ENCODE measurements around the gene CARD11. TPM values are rescaled to one million over a fixed set of nuclear protein-coding genes. Genes with fewer than 3 reads are reported as not detected.
A peak's percentile ranks its signal among the peaks of the same experiment; 100 is the strongest.

Gene CARD11
- total RNA-seq, 5 donors from 2014 or later (not counting 1 experiment from before 2014, with no cell fraction given) = 105 to 142 (median 132) TPM

DNA sequence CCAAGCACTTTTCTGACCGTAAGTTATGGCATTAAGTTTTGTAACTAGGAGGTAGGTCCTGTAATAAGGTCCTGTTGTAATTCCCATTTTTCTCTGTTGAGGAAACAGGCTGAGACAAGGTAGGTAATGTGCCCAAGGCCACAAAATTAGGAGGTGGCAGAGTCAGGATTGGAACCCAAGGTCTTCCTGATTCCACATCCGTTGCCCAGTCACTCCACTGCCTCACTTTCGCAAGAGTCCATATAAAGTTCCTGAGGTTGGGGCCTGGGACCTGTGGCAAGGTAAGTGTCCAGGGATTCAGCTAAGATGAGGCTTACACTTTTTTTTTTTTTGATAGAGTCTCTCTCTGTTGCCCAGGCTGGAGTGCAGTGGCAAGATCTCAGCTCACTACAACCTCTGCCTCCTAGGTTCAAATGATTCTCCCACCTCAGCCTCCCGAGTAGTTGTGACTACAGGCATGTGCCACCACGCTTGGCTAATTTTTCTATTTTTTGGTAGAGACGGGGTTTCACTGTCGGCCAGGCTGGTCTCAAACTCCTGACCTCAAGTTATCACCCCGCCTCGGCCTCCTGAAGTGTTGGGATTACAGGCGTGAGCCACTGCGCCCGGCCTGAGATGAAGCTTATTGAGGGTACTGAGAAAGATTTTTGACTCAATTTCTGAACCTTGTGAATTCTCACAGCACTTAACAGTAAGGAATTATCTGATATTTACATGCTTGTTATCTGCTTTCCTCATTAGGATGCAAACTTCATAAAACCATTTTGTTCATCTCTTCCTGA is 179.3 kb downstream of the CARD11 start:
- DNase-seq = no peak

GRCh38 chr7:2863461-2864066 is 180.1 kb downstream of the CARD11 start:
- H3K27me3 ChIP-seq (replicated peaks in 1 of 2; ENCODE audit: control insufficient read depth in 2 of 2, extremely low read depth in 1 of 2, insufficient read depth in 2 of 2, low read length in 1 of 2) = peaks cover 0 to 4% of the 10 kb centered on the region in 2 experiments
- H3K27ac Mint-ChIP-seq = peak overlapping the region; percentile 92 to 93
- ChIA-PET POLR2A (interaction anchor here in 1 of 2 donors (0.5 to 0.6 kb wide), 2 partner anchors 51 to 291 kb away, joined by 3 to 4 read pairs; no protein-coding TSS in a partner anchor), CTCF (interaction anchor here (0.7 to 1.0 kb wide), 3 partner anchors 12 to 928 kb away, joined by 3 to 5 read pairs (median 3); no protein-coding TSS in a partner anchor)
- no peaks in the 10 kb centered on the region for H3K9me3 Mint-ChIP-seq
- no peaks in the 10 kb centered on the region for H3K27me3 Mint-ChIP-seq
- ATAC-seq (replicated peaks in 1 of 4) (peak; percentile 84 to 97 (median 94)), DNase-seq (peak; percentile 21 to 79 (median 44))
- H3K36me3 Mint-ChIP-seq = peaks cover 6% of the 10 kb centered on the region
- 0% methylated on average over 11 of the region's 18 CpGs for WGBS (ENCODE audit: insufficient coverage)
- no peaks in the 10 kb centered on the region for H3K9me3 ChIP-seq
- H3K4me1 ChIP-seq (ENCODE audit: control insufficient read depth in 1 of 2, extremely low read depth in 1 of 2, insufficient read depth in 2 of 2, low read length in 2 of 2) = peaks cover 12 to 33% of the 10 kb centered on the region in 2 experiments
- no peaks in the 10 kb centered on the region for H3K36me3 ChIP-seq (ENCODE audit: control insufficient read depth in 2 of 2, extremely low read depth in 1 of 2, insufficient read depth in 1 of 2, low read length in 1 of 2)
- H3K4me3 Mint-ChIP-seq = peak overlapping the region; percentile 52 to 68 (median 59)
- peak overlapping the region; percentile 69 for H3K27ac ChIP-seq (ENCODE audit: low read length)
- H3K4me3 ChIP-seq (ENCODE audit: control insufficient read depth in 1 of 2, extremely low read depth in 1 of 2, low read length in 1 of 2) = peak overlapping the region; percentile 20 to 40
- H3K4me1 Mint-ChIP-seq = peaks cover 23 to 30% (median 27%) of the 10 kb centered on the region in 3 donors

More for the DNA sequence above, 179.3 kb downstream of the CARD11 start:
- Mint-ChIP-seq H3K27me3 (no peaks in the 10 kb centered on the region), H3K27ac (peak overlapping the region; percentile 92 to 93), H3K4me1 (peaks cover 30 to 37% (median 30%) of the 10 kb centered on the region in 3 donors), H3K9me3 (no peaks in the 10 kb centered on the region), H3K4me3 (peak overlapping the region in 2 of 3 donors; percentile 52 to 68), H3K36me3 (peaks cover 6% of the 10 kb centered on the region)
- H3K27ac ChIP-seq (ENCODE audit: low read length) = peak overlapping the region; percentile 69
- H3K4me3 ChIP-seq (ENCODE audit: control insufficient read depth in 1 of 2, extremely low read depth in 1 of 2, low read length in 1 of 2) = no peak overlapping the region
- ATAC-seq (replicated peaks in 1 of 4) = no peak
- H3K4me1 ChIP-seq (ENCODE audit: control insufficient read depth in 1 of 2, extremely low read depth in 1 of 2, insufficient read depth in 2 of 2, low read length in 2 of 2) = peaks cover 12 to 38% of the 10 kb centered on the region in 2 experiments
- H3K36me3 ChIP-seq (ENCODE audit: control insufficient read depth in 2 of 2, extremely low read depth in 1 of 2, insufficient read depth in 1 of 2, low read length in 1 of 2) = no peaks in the 10 kb centered on the region
- peaks cover 0 to 4% of the 10 kb centered on the region in 2 experiments for H3K27me3 ChIP-seq (replicated peaks in 1 of 2; ENCODE audit: control insufficient read depth in 2 of 2, extremely low read depth in 1 of 2, insufficient read depth in 2 of 2, low read length in 1 of 2)
- POLR2A ChIA-PET = interaction anchor here in 1 of 2 donors (0.6 kb wide), 1 partner anchor 50 kb away, joined by 4 read pairs; no protein-coding TSS in a partner anchor
- CTCF ChIA-PET = interaction anchor here (0.5 to 1.0 kb wide), 10 partner anchors 11 to 927 kb away, joined by 3 to 9 read pairs (median 3); no protein-coding TSS in a partner anchor
- H3K9me3 ChIP-seq = no peaks in the 10 kb centered on the region
- WGBS (ENCODE audit: insufficient coverage) = 80% methylated on average over 1 of the region's 12 CpGs

DNA sequence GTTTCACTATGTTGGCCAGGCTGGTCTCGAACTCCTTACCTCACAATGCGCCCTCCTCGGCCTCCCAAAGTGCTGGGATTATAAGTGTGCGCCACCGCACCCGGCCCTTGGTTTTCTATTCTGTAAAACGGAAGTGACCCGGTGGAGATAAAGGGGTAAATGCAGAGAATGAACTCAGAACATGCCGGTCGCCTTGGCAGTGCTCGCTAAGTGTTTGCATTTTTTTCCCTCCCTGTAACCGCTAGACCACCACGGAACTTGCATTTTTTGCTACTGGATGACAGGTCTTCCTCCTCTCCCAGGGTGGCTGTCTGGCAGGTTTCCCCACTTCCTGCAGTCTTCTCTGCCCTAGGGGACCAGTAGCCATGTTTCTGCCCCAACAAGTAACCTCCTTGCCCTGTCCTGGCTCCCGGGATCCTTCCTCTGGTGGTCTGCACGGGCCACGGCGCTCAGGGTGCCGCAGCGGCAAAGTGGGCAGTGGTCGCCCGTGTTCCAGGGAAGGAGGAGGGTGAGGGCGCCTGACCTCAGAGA is 180.8 kb downstream of the CARD11 start:
- DNase-seq = peak in 7 of 35 experiments; percentile 14 to 61 (median 26)
- Mint-ChIP-seq H3K36me3 (peaks cover 6% of the 10 kb centered on the region), H3K27ac (peak overlapping the region; percentile 92 to 93), H3K4me1 (peaks cover 23 to 30% (median 27%) of the 10 kb centered on the region in 3 donors), H3K4me3 (peak overlapping the region; percentile 52 to 68 (median 59)), H3K27me3 (no peaks in the 10 kb centered on the region), H3K9me3 (no peaks in the 10 kb centered on the region)
- CTCF ChIA-PET = interaction anchor here in 1 of 2 donors (0.6 kb wide), 1 partner anchor 1494 kb away, joined by 3 read pairs; no protein-coding TSS in a partner anchor
- H3K4me3 ChIP-seq (ENCODE audit: control insufficient read depth in 1 of 2, extremely low read depth in 1 of 2, low read length in 1 of 2) = no peak overlapping the region
- peak in 2 of 4 experiments; percentile 15 to 40 for ATAC-seq (replicated peaks in 1 of 4)
- 92% methylated on average over 18 of the region's 22 CpGs for WGBS (ENCODE audit: insufficient coverage)
- no peaks in the 10 kb centered on the region for H3K36me3 ChIP-seq (ENCODE audit: control insufficient read depth in 2 of 2, extremely low read depth in 1 of 2, insufficient read depth in 1 of 2, low read length in 1 of 2)
- H3K27ac ChIP-seq (ENCODE audit: low read length) = peak overlapping the region; percentile 69
- POLR2A ChIA-PET = no interaction called here
- H3K4me1 ChIP-seq (ENCODE audit: control insufficient read depth in 1 of 2, extremely low read depth in 1 of 2, insufficient read depth in 2 of 2, low read length in 2 of 2) = peaks cover 12 to 33% of the 10 kb centered on the region in 2 experiments
- H3K9me3 ChIP-seq = no peaks in the 10 kb centered on the region
- peaks cover 0 to 4% of the 10 kb centered on the region in 2 experiments for H3K27me3 ChIP-seq (replicated peaks in 1 of 2; ENCODE audit: control insufficient read depth in 2 of 2, extremely low read depth in 1 of 2, insufficient read depth in 2 of 2, low read length in 1 of 2)

- ChIA-PET CTCF (interaction anchor here in 1 of 2 donors (0.7 kb wide), 2 partner anchors 259 to 549 kb away, joined by 3 to 4 read pairs; no protein-coding TSS in a partner anchor), POLR2A (no interaction called here)
- no peaks in the 10 kb centered on the region for H3K9me3 ChIP-seq
- Mint-ChIP-seq H3K27me3 (no peaks in the 10 kb centered on the region), H3K36me3 (peaks cover 6% of the 10 kb centered on the region), H3K4me1 (peaks cover 23 to 30% (median 27%) of the 10 kb centered on the region in 3 donors), H3K4me3 (no peak overlapping the region), H3K27ac (no peak overlapping the region), H3K9me3 (no peaks in the 10 kb centered on the region)
- DNase-seq (no peak), ATAC-seq (replicated peaks in 1 of 4) (no peak)
- H3K36me3 ChIP-seq (ENCODE audit: control insufficient read depth in 2 of 2, extremely low read depth in 1 of 2, insufficient read depth in 1 of 2, low read length in 1 of 2) = no peaks in the 10 kb centered on the region
- H3K4me3 ChIP-seq (ENCODE audit: control insufficient read depth in 1 of 2, extremely low read depth in 1 of 2, low read length in 1 of 2) = no peak overlapping the region
- WGBS (ENCODE audit: insufficient coverage) = no CpG with 5 or more reads among the region's 4 CpGs
- peaks cover 12 to 33% of the 10 kb centered on the region in 2 experiments for H3K4me1 ChIP-seq (ENCODE audit: control insufficient read depth in 1 of 2, extremely low read depth in 1 of 2, insufficient read depth in 2 of 2, low read length in 2 of 2)
- peaks cover 0 to 4% of the 10 kb centered on the region in 2 experiments for H3K27me3 ChIP-seq (replicated peaks in 1 of 2; ENCODE audit: control insufficient read depth in 2 of 2, extremely low read depth in 1 of 2, insufficient read depth in 2 of 2, low read length in 1 of 2)
- H3K27ac ChIP-seq (ENCODE audit: low read length) = no peak overlapping the region
These were observed 182.2 kb downstream of the CARD11 start for GRCh38 chr7:2861509-2861908.

- no peak overlapping the region for H3K4me3 Mint-ChIP-seq
- ATAC-seq (replicated peaks in 1 of 4) (no peak), DNase-seq (no peak)
- H3K4me1 Mint-ChIP-seq = peaks cover 23 to 30% (median 27%) of the 10 kb centered on the region in 3 donors
- H3K27ac Mint-ChIP-seq = no peak overlapping the region
- no peaks in the 10 kb centered on the region for H3K27me3 Mint-ChIP-seq
- Histone ChIP-seq H3K4me3 (ENCODE audit: control insufficient read depth in 1 of 2, extremely low read depth in 1 of 2, low read length in 1 of 2) (no peak overlapping the region), H3K27me3 (replicated peaks in 1 of 2; ENCODE audit: control insufficient read depth in 2 of 2, extremely low read depth in 1 of 2, insufficient read depth in 2 of 2, low read length in 1 of 2) (peaks cover 0 to 4% of the 10 kb centered on the region in 2 experiments), H3K9me3 (no peaks in the 10 kb centered on the region), H3K4me1 (ENCODE audit: control insufficient read depth in 1 of 2, extremely low read depth in 1 of 2, insufficient read depth in 2 of 2, low read length in 2 of 2) (peaks cover 12 to 33% of the 10 kb centered on the region in 2 experiments), H3K36me3 (ENCODE audit: control insufficient read depth in 2 of 2, extremely low read depth in 1 of 2, insufficient read depth in 1 of 2, low read length in 1 of 2) (no peaks in the 10 kb centered on the region), H3K27ac (ENCODE audit: low read length) (no peak overlapping the region)
- H3K9me3 Mint-ChIP-seq = no peaks in the 10 kb centered on the region
- ChIA-PET POLR2A (no interaction called here), CTCF (no interaction called here)
- 97% methylated on average over 5 of the region's 14 CpGs for WGBS (ENCODE audit: insufficient coverage)
- peaks cover 10% of the 10 kb centered on the region for H3K36me3 Mint-ChIP-seq
These were observed 183.0 kb downstream of the CARD11 start for GRCh38 chr7:2860627-2861133.

DNA sequence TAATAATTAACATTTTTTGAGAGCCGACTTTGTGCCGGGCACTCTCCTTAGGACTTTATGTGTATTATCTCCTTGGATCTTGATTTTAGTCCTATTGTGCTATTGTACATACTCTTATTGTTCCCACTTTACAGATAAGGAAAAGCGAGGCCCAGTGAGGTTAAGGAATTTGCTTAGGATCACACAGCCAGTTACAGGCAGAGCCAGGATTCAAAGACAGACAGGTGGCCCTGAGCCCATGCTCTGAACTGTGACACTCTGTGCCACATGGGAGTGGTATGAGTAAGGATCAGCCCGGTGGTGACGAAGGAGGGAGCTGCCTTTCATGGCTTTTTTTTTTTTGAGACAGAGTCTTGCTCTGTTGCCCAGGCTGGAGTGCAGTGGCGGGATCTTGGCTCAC is 183.7 kb downstream of the CARD11 start:
- H3K36me3 ChIP-seq (ENCODE audit: control insufficient read depth in 2 of 2, extremely low read depth in 1 of 2, insufficient read depth in 1 of 2, low read length in 1 of 2) = no peaks in the 10 kb centered on the region
- ATAC-seq (replicated peaks in 1 of 4) = no peak
- CTCF ChIA-PET = no interaction called here
- H3K9me3 ChIP-seq = no peaks in the 10 kb centered on the region
- Mint-ChIP-seq H3K4me1 (peaks cover 20 to 28% (median 25%) of the 10 kb centered on the region in 3 donors), H3K27me3 (no peaks in the 10 kb centered on the region), H3K9me3 (no peaks in the 10 kb centered on the region), H3K27ac (no peak overlapping the region), H3K36me3 (peaks cover 10% of the 10 kb centered on the region), H3K4me3 (no peak overlapping the region)
- 100% methylated on average over 1 of the region's 6 CpGs for WGBS (ENCODE audit: insufficient coverage)
- peaks cover 12 to 27% of the 10 kb centered on the region in 2 experiments for H3K4me1 ChIP-seq (ENCODE audit: control insufficient read depth in 1 of 2, extremely low read depth in 1 of 2, insufficient read depth in 2 of 2, low read length in 2 of 2)
- no peak overlapping the region for H3K4me3 ChIP-seq (ENCODE audit: control insufficient read depth in 1 of 2, extremely low read depth in 1 of 2, low read length in 1 of 2)
- POLR2A ChIA-PET = no interaction called here
- H3K27me3 ChIP-seq (replicated peaks in 1 of 2; ENCODE audit: control insufficient read depth in 2 of 2, extremely low read depth in 1 of 2, insufficient read depth in 2 of 2, low read length in 1 of 2) = no peaks in the 10 kb centered on the region
- DNase-seq = no peak
- no peak overlapping the region for H3K27ac ChIP-seq (ENCODE audit: low read length)

Measured in T-cell (primary cell).